Measurements from ENCODE around the gene NLGN2.
A peak's percentile ranks its signal among the peaks of the same experiment; 100 is the strongest.

Gene NLGN2

GRCh38 chr17:7384489-7385081 is 23.1 kb upstream of the NLGN2 start:
- Histone ChIP-seq H3K36me3 (ENCODE audit: control insufficient read depth, insufficient read depth, low read length) (no peaks in the 10 kb centered on the region), H2BK15ac (replicated peaks; ENCODE audit: low read depth) (no peak overlapping the region), H3K79me1 (ENCODE audit: low read length) (no peaks in the 10 kb centered on the region), H4K8ac (ENCODE audit: low read depth, low read length) (no peak overlapping the region), H3K56ac (ENCODE audit: low read length) (peak overlapping the region; percentile 84), H3K9ac (ENCODE audit: low read length) (peak overlapping the region; percentile 60), H3K27me3 (ENCODE audit: insufficient read depth, low read length, poor library complexity) (no peaks in the 10 kb centered on the region), H2BK120ac (ENCODE audit: low read depth, low read length) (no peak overlapping the region), H2BK5ac (ENCODE audit: low read length) (no peak overlapping the region), H3K23ac (ENCODE audit: low read length) (peak overlapping the region; percentile 83), H2AK5ac (ENCODE audit: low read length) (no peak overlapping the region), H3K4ac (ENCODE audit: low read depth, low read length) (no peak overlapping the region), H3K79me2 (ENCODE audit: control insufficient read depth, insufficient read depth, low read length) (no peaks in the 10 kb centered on the region), H3K18ac (ENCODE audit: low read length) (no peak overlapping the region), H3K4me2 (ENCODE audit: low read length) (peak overlapping the region; percentile 69), H4K5ac (ENCODE audit: low read length) (no peak overlapping the region), H3K4me1 (ENCODE audit: control insufficient read depth, low read depth, low read length) (peaks cover 2% of the 10 kb centered on the region), H3K4me3 (ENCODE audit: low read length) (peak overlapping the region; percentile 38), H3K27ac (ENCODE audit: low read depth, low read length) (no peak overlapping the region)
- WGBS (ENCODE audit: extremely low coverage, insufficient coverage, low lambda C conversion rate), result no CpG with 5 or more reads among the region's 23 CpGs
- peak; percentile 15 for DNase-seq

GRCh38 chr17:7388856-7389255 is 18.8 kb upstream of the NLGN2 start:
- H2AK5ac ChIP-seq (ENCODE audit: low read length), result no peak overlapping the region
- H2BK120ac ChIP-seq (ENCODE audit: low read depth, low read length), result no peak overlapping the region
- H2BK15ac ChIP-seq (replicated peaks; ENCODE audit: low read depth), result no peak overlapping the region
- H3K18ac ChIP-seq (ENCODE audit: low read length), result no peak overlapping the region
- H3K23ac ChIP-seq (ENCODE audit: low read length), result no peak overlapping the region
- H3K9ac ChIP-seq (ENCODE audit: low read length), result no peak overlapping the region
- no peak overlapping the region for H3K4me2 ChIP-seq (ENCODE audit: low read length)
- H2BK5ac ChIP-seq (ENCODE audit: low read length), result no peak overlapping the region
- no peak overlapping the region for H3K4me3 ChIP-seq (ENCODE audit: low read length)
- DNase-seq, result no peak
- H3K79me2 ChIP-seq (ENCODE audit: control insufficient read depth, insufficient read depth, low read length), result no peaks in the 10 kb centered on the region
- no peak overlapping the region for H4K5ac ChIP-seq (ENCODE audit: low read length)
- H3K4ac ChIP-seq (ENCODE audit: low read depth, low read length), result no peak overlapping the region
- H3K79me1 ChIP-seq (ENCODE audit: low read length), result no peaks in the 10 kb centered on the region
- peaks cover 1% of the 10 kb centered on the region for H3K36me3 ChIP-seq (ENCODE audit: control insufficient read depth, insufficient read depth, low read length)
- H3K4me1 ChIP-seq (ENCODE audit: control insufficient read depth, low read depth, low read length), result no peaks in the 10 kb centered on the region
- no peak overlapping the region for H3K27ac ChIP-seq (ENCODE audit: low read depth, low read length)
- H3K27me3 ChIP-seq (ENCODE audit: insufficient read depth, low read length, poor library complexity), result no peaks in the 10 kb centered on the region
- H4K8ac ChIP-seq (ENCODE audit: low read depth, low read length), result no peak overlapping the region
- no peak overlapping the region for H3K56ac ChIP-seq (ENCODE audit: low read length)
- WGBS (ENCODE audit: extremely low coverage, insufficient coverage, low lambda C conversion rate), result no CpG with 5 or more reads among the region's 10 CpGs

DNA sequence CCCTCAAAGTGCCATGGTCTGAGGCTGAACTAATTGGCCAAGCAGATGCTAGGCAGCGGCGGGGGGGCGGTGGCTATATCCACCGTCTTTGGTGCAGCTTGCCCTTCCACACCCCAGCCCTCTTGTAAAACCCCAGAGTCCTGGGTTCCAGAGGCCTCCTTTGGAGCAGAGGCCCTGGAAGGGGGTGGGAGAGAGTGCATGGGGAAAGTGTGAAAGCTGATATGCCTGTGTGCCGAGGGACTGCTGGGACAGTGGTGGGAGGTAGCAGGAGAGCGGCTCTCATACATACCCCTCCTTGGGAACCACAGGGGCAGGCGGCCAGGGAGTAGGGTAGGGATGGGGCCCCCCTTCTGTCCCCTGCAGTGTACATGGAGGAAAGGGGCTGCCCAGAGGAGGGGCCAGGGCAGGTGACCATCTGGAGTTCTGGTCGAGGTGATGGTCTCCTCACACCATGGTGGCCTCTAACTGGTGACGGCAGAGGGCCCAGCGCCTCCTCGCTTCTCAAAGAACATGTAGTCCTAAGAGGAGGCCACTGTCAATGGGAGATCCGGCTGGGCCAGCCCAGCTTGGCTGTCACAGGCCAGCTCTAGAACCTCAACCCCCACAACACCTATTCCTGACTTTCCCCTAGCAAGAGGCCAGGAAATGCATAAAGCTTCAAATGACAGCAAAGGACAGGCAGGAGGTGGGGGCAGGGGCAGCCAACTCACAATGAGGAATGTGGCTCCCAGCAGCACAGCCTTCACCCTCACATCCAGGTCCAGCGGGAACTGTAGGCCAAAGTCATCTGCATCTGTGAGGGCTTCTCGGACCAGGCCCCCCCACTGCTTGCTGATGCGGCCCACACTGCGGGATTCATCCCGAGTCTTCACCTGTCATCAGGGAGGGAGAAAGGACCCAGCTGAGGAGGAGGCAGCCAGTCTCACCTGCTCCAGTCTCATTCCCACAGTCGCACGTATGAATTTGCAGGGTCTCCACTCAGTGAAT is 17.4 kb upstream of the NLGN2 start:
- H3K79me2 ChIP-seq (ENCODE audit: control insufficient read depth, insufficient read depth, low read length), result no peaks in the 10 kb centered on the region
- H3K56ac ChIP-seq (ENCODE audit: low read length), result no peak overlapping the region
- H3K79me1 ChIP-seq (ENCODE audit: low read length), result no peaks in the 10 kb centered on the region
- no peak overlapping the region for H3K27ac ChIP-seq (ENCODE audit: low read depth, low read length)
- H2BK5ac ChIP-seq (ENCODE audit: low read length), result no peak overlapping the region
- H3K36me3 ChIP-seq (ENCODE audit: control insufficient read depth, insufficient read depth, low read length), result peaks cover 1% of the 10 kb centered on the region
- no CpG with 5 or more reads among the region's 19 CpGs for WGBS (ENCODE audit: extremely low coverage, insufficient coverage, low lambda C conversion rate)
- no peaks in the 10 kb centered on the region for H3K27me3 ChIP-seq (ENCODE audit: insufficient read depth, low read length, poor library complexity)
- no peak overlapping the region for H3K4me3 ChIP-seq (ENCODE audit: low read length)
- no peak overlapping the region for H3K9ac ChIP-seq (ENCODE audit: low read length)
- H2AK5ac ChIP-seq (ENCODE audit: low read length), result no peak overlapping the region
- H3K23ac ChIP-seq (ENCODE audit: low read length), result no peak overlapping the region
- no peak overlapping the region for H2BK15ac ChIP-seq (replicated peaks; ENCODE audit: low read depth)
- no peak overlapping the region for H3K18ac ChIP-seq (ENCODE audit: low read length)
- no peak overlapping the region for H4K8ac ChIP-seq (ENCODE audit: low read depth, low read length)
- no peak overlapping the region for H3K4ac ChIP-seq (ENCODE audit: low read depth, low read length)
- H3K4me2 ChIP-seq (ENCODE audit: low read length), result no peak overlapping the region
- H2BK120ac ChIP-seq (ENCODE audit: low read depth, low read length), result no peak overlapping the region
- no peak overlapping the region for H4K5ac ChIP-seq (ENCODE audit: low read length)
- no peak for DNase-seq
- H3K4me1 ChIP-seq (ENCODE audit: control insufficient read depth, low read depth, low read length), result no peaks in the 10 kb centered on the region

- H4K8ac ChIP-seq (ENCODE audit: low read depth, low read length), result no peak overlapping the region
- no peak overlapping the region for H2BK5ac ChIP-seq (ENCODE audit: low read length)
- H3K4me1 ChIP-seq (ENCODE audit: control insufficient read depth, low read depth, low read length), result no peaks in the 10 kb centered on the region
- no peak overlapping the region for H3K4ac ChIP-seq (ENCODE audit: low read depth, low read length)
- H3K79me1 ChIP-seq (ENCODE audit: low read length), result no peaks in the 10 kb centered on the region
- H3K23ac ChIP-seq (ENCODE audit: low read length), result no peak overlapping the region
- H3K36me3 ChIP-seq (ENCODE audit: control insufficient read depth, insufficient read depth, low read length), result peaks cover 1% of the 10 kb centered on the region
- no peak overlapping the region for H3K56ac ChIP-seq (ENCODE audit: low read length)
- H2BK15ac ChIP-seq (replicated peaks; ENCODE audit: low read depth), result no peak overlapping the region
- H3K18ac ChIP-seq (ENCODE audit: low read length), result no peak overlapping the region
- H3K79me2 ChIP-seq (ENCODE audit: control insufficient read depth, insufficient read depth, low read length), result no peaks in the 10 kb centered on the region
- no peak overlapping the region for H3K27ac ChIP-seq (ENCODE audit: low read depth, low read length)
- no peak overlapping the region for H2BK120ac ChIP-seq (ENCODE audit: low read depth, low read length)
- WGBS (ENCODE audit: extremely low coverage, insufficient coverage, low lambda C conversion rate), result no CpG with 5 or more reads among the region's 2 CpGs
- no peak overlapping the region for H2AK5ac ChIP-seq (ENCODE audit: low read length)
- H3K4me2 ChIP-seq (ENCODE audit: low read length), result no peak overlapping the region
- no peak overlapping the region for H3K9ac ChIP-seq (ENCODE audit: low read length)
- DNase-seq, result no peak
- H3K4me3 ChIP-seq (ENCODE audit: low read length), result no peak overlapping the region
- no peaks in the 10 kb centered on the region for H3K27me3 ChIP-seq (ENCODE audit: insufficient read depth, low read length, poor library complexity)
- no peak overlapping the region for H4K5ac ChIP-seq (ENCODE audit: low read length)
Measured at GRCh38 chr17:7391307-7391706, 16.3 kb upstream of the NLGN2 start.

DNA sequence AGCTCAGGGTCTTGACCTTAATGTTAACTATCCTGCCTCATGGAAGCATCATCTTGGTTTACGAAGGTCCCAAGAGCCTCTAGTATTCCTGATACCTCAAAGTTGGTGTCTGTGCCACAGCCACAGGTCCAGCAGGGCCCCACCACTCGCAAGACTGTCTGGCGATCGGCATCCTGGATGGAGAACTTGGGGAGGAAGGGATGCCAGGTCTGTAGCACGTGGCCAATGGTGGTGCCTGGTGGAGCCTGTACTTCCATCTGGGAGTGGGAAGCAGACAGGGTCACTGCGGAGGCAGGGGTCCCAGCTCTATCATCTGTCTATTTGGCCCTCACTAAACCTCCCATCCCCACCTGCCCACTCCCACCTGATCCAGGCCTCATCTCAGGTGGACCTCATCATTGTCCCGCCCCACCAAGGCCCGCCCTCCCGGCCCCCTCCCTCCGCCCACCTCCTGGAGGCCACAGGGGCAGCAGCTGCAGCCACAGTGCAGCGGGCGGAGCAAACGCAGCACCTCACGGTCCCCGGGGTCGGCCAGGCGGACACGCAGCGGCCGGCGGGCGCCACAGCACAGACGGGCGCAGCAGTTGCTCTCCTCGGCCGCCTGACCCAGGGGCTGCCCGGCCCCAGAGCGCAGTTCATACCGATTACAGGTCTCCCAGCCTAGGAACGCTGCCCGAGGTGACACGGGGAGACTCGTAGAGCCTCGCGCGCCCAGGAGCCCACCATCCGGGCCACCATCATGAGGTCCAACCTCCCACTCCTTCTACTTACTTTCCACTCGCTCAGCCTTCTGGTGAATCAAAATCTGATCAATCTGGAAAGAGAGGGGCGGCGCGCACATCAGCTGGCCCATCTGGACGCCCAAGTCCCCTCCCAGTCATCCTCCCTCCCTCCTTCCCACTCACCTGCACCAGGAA is 14.7 kb upstream of the NLGN2 start:
- Histone ChIP-seq H3K23ac (ENCODE audit: low read length) (no peak overlapping the region), H3K79me2 (ENCODE audit: control insufficient read depth, insufficient read depth, low read length) (no peaks in the 10 kb centered on the region), H3K4me1 (ENCODE audit: control insufficient read depth, low read depth, low read length) (no peaks in the 10 kb centered on the region), H4K8ac (ENCODE audit: low read depth, low read length) (no peak overlapping the region), H2BK15ac (replicated peaks; ENCODE audit: low read depth) (no peak overlapping the region), H2BK5ac (ENCODE audit: low read length) (no peak overlapping the region), H3K18ac (ENCODE audit: low read length) (no peak overlapping the region), H3K4ac (ENCODE audit: low read depth, low read length) (no peak overlapping the region), H2BK120ac (ENCODE audit: low read depth, low read length) (no peak overlapping the region), H3K27ac (ENCODE audit: low read depth, low read length) (no peak overlapping the region), H3K4me2 (ENCODE audit: low read length) (peak overlapping the region; percentile 30), H2AK5ac (ENCODE audit: low read length) (peak overlapping the region; percentile 51), H3K36me3 (ENCODE audit: control insufficient read depth, insufficient read depth, low read length) (peaks cover 1% of the 10 kb centered on the region), H4K5ac (ENCODE audit: low read length) (no peak overlapping the region), H3K27me3 (ENCODE audit: insufficient read depth, low read length, poor library complexity) (no peaks in the 10 kb centered on the region), H3K56ac (ENCODE audit: low read length) (peak overlapping the region; percentile 91), H3K4me3 (ENCODE audit: low read length) (no peak overlapping the region), H3K79me1 (ENCODE audit: low read length) (no peaks in the 10 kb centered on the region), H3K9ac (ENCODE audit: low read length) (peak overlapping the region; percentile 63)
- WGBS (ENCODE audit: extremely low coverage, insufficient coverage, low lambda C conversion rate), result no CpG with 5 or more reads among the region's 42 CpGs
- DNase-seq, result peak; percentile 18
